Hematopoietic multipotent progenitor cell treated with erythropoietin and hydrocortisone succinate and interleukin-3 and kit ligand, for 4 days (in vitro differentiated cells): Measurements from ENCODE around the gene PAQR9.
A peak's percentile ranks its signal among the peaks of the same experiment; 100 is the strongest.

Experiments used
- DNase-seq: peaks from one replicate; pipeline ENCODE4 v3.0.0-alpha.2; 2015

PAQR9 gene

DNA sequence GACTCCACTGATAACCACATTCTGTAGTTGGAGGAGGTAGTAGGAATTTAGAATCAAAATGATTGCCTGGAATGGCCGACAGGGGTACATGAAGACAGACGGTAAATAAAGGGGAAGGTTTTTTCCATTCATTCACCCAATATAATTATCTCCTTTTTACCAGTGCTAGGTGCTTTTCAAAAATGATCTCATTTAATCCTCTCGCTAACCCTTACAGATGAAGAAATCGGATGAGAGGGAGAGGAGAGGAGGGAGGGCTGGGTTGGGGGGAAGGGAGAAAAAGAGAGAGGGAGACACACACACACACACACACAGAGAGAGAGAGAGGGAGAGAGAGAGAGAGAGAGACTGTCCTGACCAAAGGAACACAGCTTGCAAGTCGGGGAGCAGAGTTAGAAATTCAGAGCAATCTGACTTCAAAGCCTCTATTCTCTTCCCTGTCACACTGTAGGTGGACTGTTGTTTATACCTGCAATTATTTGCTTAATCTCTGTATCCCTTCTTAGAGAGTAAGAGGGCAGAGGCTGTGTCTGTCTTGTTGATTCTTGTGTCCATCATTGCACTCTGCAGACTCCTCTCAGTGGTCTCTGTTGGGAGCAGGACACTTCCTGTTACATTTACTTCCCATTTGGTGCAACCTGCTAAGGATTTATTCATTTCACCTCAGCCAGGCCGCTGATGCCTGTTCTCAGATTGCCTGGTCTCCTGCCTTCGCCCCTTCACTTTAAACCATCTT is 18.7 kb upstream of the PAQR9 start:
- no peak for DNase-seq

GRCh38 chr3:142981108-142981507 is 17.6 kb upstream of the PAQR9 start:
- peak; percentile 29 for DNase-seq

DNA sequence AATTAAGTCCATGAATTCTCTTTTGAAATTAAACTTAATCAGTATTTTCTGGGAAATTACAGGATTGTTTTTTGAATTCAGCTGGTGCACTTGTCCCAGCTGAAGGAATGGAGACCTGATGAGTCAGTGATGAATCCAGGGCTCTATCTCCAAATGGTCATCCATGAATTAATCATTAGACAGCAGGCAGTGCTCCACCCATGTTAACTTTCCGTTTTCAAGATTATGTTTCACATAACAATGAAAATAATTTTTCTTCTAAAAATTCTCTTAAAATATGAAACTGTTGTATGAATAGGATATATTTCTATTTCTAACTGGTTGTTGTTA is 13.9 kb upstream of the PAQR9 start:
- DNase-seq = peak; percentile 45

DNA sequence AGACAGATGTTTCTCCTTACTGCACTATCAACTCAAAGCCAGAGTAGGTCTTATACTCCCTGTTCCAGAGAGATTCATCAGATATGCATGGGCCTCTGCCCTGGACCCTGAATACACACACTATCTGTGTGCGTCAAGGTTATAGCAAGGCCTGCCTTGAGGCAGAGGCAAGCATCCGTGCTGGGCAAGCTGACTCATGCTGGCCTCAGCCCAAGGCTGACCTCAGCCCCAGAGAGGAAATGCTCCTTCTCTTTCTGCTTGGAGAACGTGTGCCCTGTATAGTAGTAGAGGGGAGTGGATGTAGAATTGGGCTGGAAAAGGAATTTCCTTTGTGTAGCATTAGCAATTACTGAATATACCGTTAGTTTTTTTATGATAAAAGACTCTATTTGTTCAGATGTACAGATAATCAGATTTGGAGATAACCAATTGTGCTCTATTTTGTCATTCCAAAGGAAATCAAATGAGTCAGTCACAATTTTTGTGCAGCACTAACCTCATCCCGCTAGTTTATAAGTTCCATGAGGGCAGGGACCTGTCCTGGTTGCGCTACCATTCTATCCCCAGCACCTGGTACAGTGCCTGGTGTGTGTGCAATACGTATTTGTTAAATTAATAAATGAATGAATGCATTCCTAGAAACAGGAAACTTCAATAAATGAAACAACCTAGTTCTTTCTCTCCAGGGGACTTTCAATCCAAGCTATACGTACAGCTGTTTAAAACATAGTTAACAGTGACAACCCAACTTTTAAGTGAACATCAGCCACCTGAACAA is 13.3 kb upstream of the PAQR9 start:
- DNase-seq = peak; percentile 93

GRCh38 chr3:142975316-142975995 is 12.0 kb upstream of the PAQR9 start:
- DNase-seq = no peak

DNA sequence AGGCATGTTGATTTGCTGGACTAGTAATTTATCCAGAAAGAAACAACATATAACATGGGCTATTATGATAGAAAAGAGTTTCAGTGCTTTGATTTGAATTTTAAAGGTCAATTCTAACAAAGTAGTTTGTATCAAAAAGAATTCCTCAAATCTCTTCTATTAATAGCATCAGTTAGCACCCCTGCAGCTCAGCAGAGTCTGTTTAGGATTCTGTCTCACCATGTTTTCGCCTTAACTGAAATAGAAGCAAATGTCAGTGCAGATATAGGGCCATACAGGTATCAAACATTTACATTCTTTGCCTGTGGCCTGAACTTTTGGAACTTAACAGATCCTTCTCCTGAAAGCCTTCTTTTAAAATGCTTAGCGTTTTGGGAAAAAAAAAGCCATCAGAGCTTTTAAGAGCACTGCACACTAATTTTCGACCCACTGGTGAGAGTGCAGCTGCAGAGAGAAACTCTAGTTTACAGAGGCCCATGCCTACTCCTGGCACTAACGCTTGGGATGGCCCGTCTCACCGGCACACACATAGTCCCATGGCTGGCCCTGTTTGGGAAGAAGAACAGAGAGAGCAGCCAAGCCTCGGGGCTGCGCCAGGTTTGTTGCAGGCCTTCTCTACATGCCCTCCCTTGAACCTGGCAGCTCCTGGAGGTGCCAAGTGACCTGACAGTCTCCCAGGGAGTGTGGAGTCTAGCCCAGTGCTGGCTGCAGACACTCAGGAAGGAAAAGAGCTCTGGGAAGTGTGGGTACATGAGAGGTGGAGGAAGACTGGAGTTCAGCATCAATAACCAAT is 9.9 kb upstream of the PAQR9 start:
- DNase-seq = no peak

GRCh38 chr3:142972092-142972753 is 8.7 kb upstream of the PAQR9 start:
- DNase-seq = peak; percentile 28

- no peak for DNase-seq
These were observed 8.0 kb upstream of the PAQR9 start for GRCh38 chr3:142971431-142971830.

- peak; percentile 67 for DNase-seq
These were observed 5.0 kb upstream of the PAQR9 start for GRCh38 chr3:142968319-142969025.

DNA sequence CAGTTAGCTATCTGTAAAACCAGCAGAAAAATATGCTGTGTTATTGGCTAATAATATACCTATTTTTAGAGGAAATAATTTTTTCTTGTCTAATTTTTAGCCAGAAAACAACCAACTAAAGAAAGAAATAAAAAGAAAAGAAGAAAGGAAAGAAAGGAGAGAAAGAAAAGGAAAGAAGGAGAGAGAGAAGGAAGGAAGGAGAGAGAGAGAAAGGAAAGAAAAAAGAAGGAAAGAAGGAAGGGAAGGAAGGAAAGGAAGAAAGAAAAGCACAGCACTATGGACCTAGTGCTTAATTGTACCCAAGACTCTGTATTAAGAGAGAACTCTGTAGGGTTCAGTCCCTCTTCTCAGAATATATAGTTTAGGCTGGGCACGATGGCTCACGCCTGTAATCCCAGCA is 3.3 kb upstream of the PAQR9 start:
- DNase-seq = no peak

DNA sequence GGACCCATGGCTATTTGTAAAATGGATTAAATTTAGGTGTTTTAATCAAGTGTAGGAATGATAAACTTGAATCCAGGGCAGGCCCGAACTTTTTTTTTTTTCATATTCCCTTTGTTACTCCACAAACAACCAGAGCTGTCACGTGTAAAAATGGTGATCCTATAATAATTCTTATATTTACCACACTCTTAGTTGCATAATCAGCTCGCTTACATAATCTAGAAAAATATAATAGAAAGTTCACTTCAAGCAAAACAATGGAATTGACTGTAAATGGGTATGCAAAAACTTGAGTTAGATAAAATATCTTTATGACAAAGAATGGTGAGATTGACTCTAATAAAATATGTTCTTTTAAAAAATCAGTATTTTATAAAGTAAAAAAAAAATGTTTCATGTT is 2.1 kb upstream of the PAQR9 start:
- no peak for DNase-seq

- peak; percentile 40 for DNase-seq
These were observed 299 bp downstream of the PAQR9 start for GRCh38 chr3:142963234-142963515.

- DNase-seq = peak; percentile 25
These were observed 797 bp downstream of the PAQR9 start for GRCh38 chr3:142962520-142963233.

- no peak for DNase-seq
These were observed 1.3 kb downstream of the PAQR9 start for GRCh38 chr3:142962175-142962519.

- DNase-seq = no peak
These were observed 1.9 kb downstream of the PAQR9 start for GRCh38 chr3:142961539-142961938.

GRCh38 chr3:142960322-142960850 is 3.1 kb downstream of the PAQR9 start:
- no peak for DNase-seq

- DNase-seq = no peak
These were observed 4.8 kb downstream of the PAQR9 start for GRCh38 chr3:142958707-142959106.

- no peak for DNase-seq
These were observed 10.0 kb downstream of the PAQR9 start for GRCh38 chr3:142953443-142953842.

DNA sequence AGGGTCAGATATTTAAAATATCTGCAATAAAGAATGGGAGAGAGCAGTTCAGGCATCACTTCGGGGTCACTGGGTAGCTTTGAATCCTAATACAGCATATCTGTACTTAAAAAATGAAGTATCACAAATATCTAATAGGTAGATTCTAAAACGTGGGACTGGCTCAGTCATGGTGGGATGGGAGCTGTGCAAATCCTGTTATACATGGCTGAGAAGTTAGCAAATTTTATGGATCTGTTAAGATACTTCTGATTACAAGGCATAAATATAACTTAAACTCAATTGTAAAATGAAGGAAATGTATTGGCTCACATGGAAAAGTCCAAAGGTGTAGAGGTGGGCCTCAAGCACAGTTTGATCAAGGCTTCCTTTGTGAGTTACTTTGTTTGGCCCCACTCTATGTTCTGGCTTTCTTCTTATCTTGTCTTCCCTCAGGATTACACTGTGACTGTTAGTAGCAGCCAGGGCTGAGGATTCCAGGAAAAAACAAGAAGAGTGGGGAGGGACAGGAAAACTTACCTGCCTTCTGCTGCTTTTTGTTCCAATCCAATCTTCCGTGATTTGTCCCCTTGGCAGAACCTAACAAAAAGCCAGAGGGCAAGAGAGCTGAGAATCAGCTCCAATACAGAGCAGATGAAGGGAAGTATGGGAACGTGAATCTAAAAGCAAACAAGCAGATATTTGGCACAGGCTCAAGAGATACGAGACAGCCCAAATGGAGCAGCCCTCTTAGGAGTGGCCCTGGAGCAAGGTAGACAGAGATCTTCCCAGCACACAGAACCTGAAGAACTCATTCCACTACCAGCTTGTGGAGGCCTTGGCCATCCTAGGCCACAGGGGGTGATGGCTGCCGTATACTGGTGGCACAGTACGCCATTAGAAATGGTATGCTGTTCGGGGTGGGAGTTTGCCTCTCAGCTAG is 10.9 kb downstream of the PAQR9 start:
- no peak for DNase-seq

DNA sequence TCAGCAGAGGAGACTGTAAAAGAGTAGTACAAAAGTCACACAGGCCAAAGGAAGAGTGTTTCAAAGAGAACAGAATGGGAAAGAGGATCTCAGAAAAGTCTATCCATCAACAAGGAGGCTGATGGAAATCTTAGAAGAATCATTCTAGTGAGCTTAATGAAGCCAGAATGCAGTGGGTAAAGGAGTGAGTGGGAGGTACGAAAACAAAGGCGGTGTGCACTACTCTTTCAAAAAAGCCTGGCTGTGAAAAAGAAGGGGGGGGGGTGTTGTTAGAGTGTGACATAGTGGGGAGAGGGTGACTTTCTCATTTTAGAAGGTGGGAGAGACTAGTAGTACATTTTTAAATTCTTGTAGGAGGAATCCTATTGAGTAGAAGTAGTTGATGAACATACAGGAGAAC is 11.7 kb downstream of the PAQR9 start:
- no peak for DNase-seq
